Activated T-helper 1 cell treated with Interleukin-2 at 50 U/mL for 16 hours (primary cell): ENCODE results near the gene UNC119B.
A peak's percentile ranks its signal among the peaks of the same experiment; 100 is the strongest.
"Not testable (repeated sequence)": the region's sequence is repeated elsewhere in the genome, so short reads cannot be mapped to it uniquely, and the experiment has no call there.

ENCODE experiments used
- DNase-seq: peaks from one replicate; pipeline ENCODE4 v3.0.0-alpha.2; 2020; ENCODE audit warnings: low read depth

The UNC119B gene

GRCh38 chr12:120710031-120710804, at the start of gene UNC119B:
Gene UNC119B (plus strand): TSS chr12:120710458. CDS start chr12:120710475, 17 bp downstream.
- peak; percentile 68 for DNase-seq

- no peak for DNase-seq
Observed at GRCh38 chr12:120661432-120661831, 48.8 kb upstream of the UNC119B start.

- DNase-seq: no peak
Observed at GRCh38 chr12:120662879-120663278, 47.4 kb upstream of the UNC119B start.

GRCh38 chr12:120663741-120664140, 46.5 kb upstream of the UNC119B start:
- no peak for DNase-seq

GRCh38 chr12:120666571-120667390, 43.5 kb upstream of the UNC119B start:
- no peak for DNase-seq

- no peak for DNase-seq
Observed at GRCh38 chr12:120668091-120668867, 42.0 kb upstream of the UNC119B start.

- no peak for DNase-seq
Observed at GRCh38 chr12:120668868-120669840, 41.1 kb upstream of the UNC119B start.

GRCh38 chr12:120670237-120670636, 40.0 kb upstream of the UNC119B start:
- DNase-seq: not testable (repeated sequence)

- no peak for DNase-seq
Observed at GRCh38 chr12:120670667-120671066, 39.6 kb upstream of the UNC119B start.

- no peak for DNase-seq
Observed at GRCh38 chr12:120674097-120674636, 36.1 kb upstream of the UNC119B start.

- DNase-seq: no peak
Observed at GRCh38 chr12:120677765-120678473, 32.3 kb upstream of the UNC119B start.

GRCh38 chr12:120678572-120678971, 31.7 kb upstream of the UNC119B start:
- DNase-seq: no peak

- no peak for DNase-seq
Observed at GRCh38 chr12:120680165-120680738, 30.0 kb upstream of the UNC119B start.

GRCh38 chr12:120684523-120684932, 25.7 kb upstream of the UNC119B start:
- DNase-seq: no peak

- no peak for DNase-seq
Observed at GRCh38 chr12:120685522-120685921, 24.7 kb upstream of the UNC119B start.

- peak; percentile 95 for DNase-seq
Observed at GRCh38 chr12:120686151-120686689, 24.0 kb upstream of the UNC119B start.

GRCh38 chr12:120686690-120687577, 23.3 kb upstream of the UNC119B start, which contains the start of gene MLEC:
Gene MLEC (plus strand): TSS chr12:120687149. CDS start chr12:120687297, 148 bp downstream.
- DNase-seq: peak; percentile 99

- no peak for DNase-seq
Observed at GRCh38 chr12:120687578-120688289, 22.5 kb upstream of the UNC119B start.
